Uterus (tissue), 4 donors: ENCODE measurements around the gene PTPRJ. TPM values are rescaled to one million over a fixed set of nuclear protein-coding genes. Genes with fewer than 3 reads are reported as not detected.

Experiments used
- DNase-seq, 2 donors: peaks; one replicate each; pipeline ENCODE4 v3.0.0-alpha.2; 2019 to 2020
- H3K27ac ChIP-seq, 2 donors: fragments of 200-600 bp; sonication (generic); 1 replicate in 1 of 2; 2 replicates in 1 of 2; pipeline ENCODE4 v1.5.1; 2016 to 2018
- H3K27me3 ChIP-seq, 2 donors: fragments of 200-600 bp; sonication (generic); one replicate each; pipeline ENCODE4 v1.5.1; 2018 to 2019; ENCODE audit warnings: control low read depth in 1 of 2
- H3K36me3 ChIP-seq, 2 donors: fragments of 200-600 bp; sonication (generic); one replicate each; pipeline ENCODE4 v1.5.1; 2019; ENCODE audit warnings: control low read depth in 1 of 2
- H3K4me1 ChIP-seq, 2 donors: fragments of 200-600 bp; sonication (generic); one replicate each; pipeline ENCODE4 v1.5.1; 2018 to 2019; ENCODE audit warnings: control low read depth in 1 of 2
- H3K4me3 ChIP-seq, 2 donors: fragments of 200-600 bp; sonication (generic); 1 replicate in 1 of 2; 2 replicates in 1 of 2; pipeline ENCODE4 v1.5.1; 2018 to 2019; ENCODE audit warnings: mild to moderate bottlenecking in 1 of 2
- H3K9me3 ChIP-seq, 2 donors: fragments of 200-600 bp; sonication (generic); one replicate each; pipeline ENCODE4 v1.5.1; 2019; ENCODE audit warnings: control low read depth in 1 of 2
- CTCF ChIP-seq, 4 experiments: fragments of 200-600 bp in 2 of 4; fragments of 450-650 bp in 2 of 4; sonication (generic) in 2 of 4; IDR thresholded peaks; one replicate each; pipeline ENCODE4 v1.5.1; 2016 to 2019; ENCODE audit warnings: antibody characterized with exemption in 4 of 4, mild to moderate bottlenecking in 2 of 4, moderate library complexity in 1 of 4
- POLR2A ChIP-seq, 2 donors: fragments of 450-650 bp; IDR thresholded peaks; one replicate each; pipeline ENCODE4 v1.6.1; 2016; ENCODE audit warnings: antibody characterized with exemption in 2 of 2, mild to moderate bottlenecking in 1 of 2, moderate library complexity in 1 of 2
- intact Hi-C: fragments of 100-400 bp; cut with DNase I; formaldehyde crosslinking; loops from one replicate; pipeline ENCODE4 v1.15.1; 2023; ENCODE audit warnings: low total_unique reads
- total RNA-seq, 4 donors: library from RNA; depleted of rRNA in 3 of 4; stranded (reverse); fragments of >200 nt in 3 of 4; gene quantifications; one replicate each; pipeline versions ENCODE4 v1.1.0 to v1.2.4, GENCODE V29; 2014 to 2023
- donor health status: DM: yes; HTN: yes; CAD: no.

Gene PTPRJ
- total RNA-seq, 4 donors from 2014 or later = 2.1 to 22.1 (median 7.1) TPM

GRCh38 chr11:48051217-48051830 is 71.0 kb downstream of the PTPRJ start:
- Histone ChIP-seq H3K27ac (no peak overlapping the region), H3K4me3 (no peak overlapping the region), H3K36me3 (no peaks in the 10 kb centered on the region), H3K9me3 (no peaks in the 10 kb centered on the region), H3K27me3 (no peaks in the 10 kb centered on the region), H3K4me1 (no peaks in the 10 kb centered on the region)
- no peak for DNase-seq
- no peak for TF ChIP-seq CTCF (IDR thresholded peaks at IDR 0.05)
- no peak for TF ChIP-seq POLR2A (IDR thresholded peaks at IDR 0.05)
- intact Hi-C loops = no loop called here

GRCh38 chr11:48052183-48053044 is 72.1 kb downstream of the PTPRJ start:
- intact Hi-C loops = no loop called here
- Histone ChIP-seq H3K36me3 (no peaks in the 10 kb centered on the region), H3K27ac (no peak overlapping the region), H3K4me1 (no peaks in the 10 kb centered on the region), H3K27me3 (no peaks in the 10 kb centered on the region), H3K4me3 (no peak overlapping the region), H3K9me3 (no peaks in the 10 kb centered on the region)
- no peak for DNase-seq
- TF ChIP-seq POLR2A (IDR thresholded peaks at IDR 0.05) = no peak
- no peak for TF ChIP-seq CTCF (IDR thresholded peaks at IDR 0.05)

GRCh38 chr11:48054994-48055291 is 74.6 kb downstream of the PTPRJ start:
- Histone ChIP-seq H3K4me1 (no peaks in the 10 kb centered on the region), H3K36me3 (no peaks in the 10 kb centered on the region), H3K9me3 (no peaks in the 10 kb centered on the region), H3K27me3 (no peaks in the 10 kb centered on the region), H3K4me3 (no peak overlapping the region), H3K27ac (no peak overlapping the region)
- TF ChIP-seq CTCF (IDR thresholded peaks at IDR 0.05) (no peak), POLR2A (IDR thresholded peaks at IDR 0.05) (no peak)
- no peak for DNase-seq
- intact Hi-C loops = no loop called here

- no peaks in the 10 kb centered on the region for H3K4me1 ChIP-seq
- DNase-seq = no peak
- no peaks in the 10 kb centered on the region for H3K9me3 ChIP-seq
- no peak overlapping the region for H3K4me3 ChIP-seq
- H3K27ac ChIP-seq = no peak overlapping the region
- H3K36me3 ChIP-seq = no peaks in the 10 kb centered on the region
- no peak for TF ChIP-seq POLR2A (IDR thresholded peaks at IDR 0.05)
- no peak for TF ChIP-seq CTCF (IDR thresholded peaks at IDR 0.05)
- intact Hi-C loops = no loop called here
- no peaks in the 10 kb centered on the region for H3K27me3 ChIP-seq
These were observed 75.2 kb downstream of the PTPRJ start for GRCh38 chr11:48055292-48056132.
